K562 (cell line): ENCODE data around the gene TNK2. TPM values are rescaled to one million over a fixed set of nuclear protein-coding genes. Genes with fewer than 3 reads are reported as not detected.

ENCODE experiments used
- CCAR2 ChIP-seq: fragments of 200-400 bp; formaldehyde crosslinking; IDR thresholded peaks from 2 replicates; pipeline ENCODE4 v1.6.1; 2017; ENCODE audit warnings: mild to moderate bottlenecking, low read depth, low read length
- ELF4 ChIP-seq: fragments of 450-650 bp; formaldehyde crosslinking; IDR thresholded peaks from 2 replicates; pipeline ENCODE4 v1.4.0; 2022; ENCODE audit warnings: missing genetic modification characterization
- ETV1 ChIP-seq: fragments of 450-650 bp; conservative IDR thresholded peaks from 2 replicates; pipeline ENCODE4 v1.6.1; 2016; ENCODE audit warnings: missing genetic modification characterization, control low read depth, low read depth, missing compliant biosample characterization
- EWSR1 ChIP-seq: fragments of 450-650 bp; IDR thresholded peaks from 2 replicates; pipeline ENCODE4 v1.6.1; 2018; ENCODE audit warnings: borderline replicate concordance, mild to moderate bottlenecking, low read depth, moderate library complexity; ENCODE audit not compliant: partially characterized antibody
- GABPA ChIP-seq: fragments of 200-800 bp; sonication (Bioruptor generic); conservative IDR thresholded peaks from 2 replicates; pipeline ENCODE4 v1.6.1; 2016; ENCODE audit warnings: low read depth, missing genetic modification characterization, missing compliant biosample characterization
- GABPB1 ChIP-seq: sonication (generic); formaldehyde crosslinking; IDR thresholded peaks from 2 replicates; pipeline ENCODE4 v1.8.0; 2022; ENCODE audit warnings: mild to moderate bottlenecking, missing genetic modification reagents
- GATAD2B ChIP-seq: fragments of 450-650 bp; IDR thresholded peaks from 2 replicates; pipeline ENCODE4 v1.6.1; 2017; ENCODE audit warnings: mild to moderate bottlenecking, borderline replicate concordance
- HNRNPLL ChIP-seq: fragments of 200-400 bp; formaldehyde crosslinking; IDR thresholded peaks from 2 replicates; pipeline ENCODE4 v1.6.1; 2017; ENCODE audit warnings: low read length, low read depth, mild to moderate bottlenecking; ENCODE audit not compliant: poor library complexity, severe bottlenecking
- NONO ChIP-seq, 2 experiments: fragments of 200-400 bp in 1 of 2; fragments of 450-650 bp in 1 of 2; formaldehyde crosslinking in 1 of 2; IDR thresholded peaks; 2 replicates each; pipeline ENCODE4 v1.6.1; 2017; ENCODE audit warnings: low read depth in 2 of 2, mild to moderate bottlenecking in 2 of 2, moderate library complexity in 2 of 2, low read length in 1 of 2
- RBM15 ChIP-seq: fragments of 200-400 bp; formaldehyde crosslinking; IDR thresholded peaks from 2 replicates; pipeline ENCODE4 v1.6.1; 2018; ENCODE audit warnings: mild to moderate bottlenecking, low read length, moderate library complexity; ENCODE audit not compliant: insufficient read depth
- RFX7 ChIP-seq: fragments of 250-450 bp; sonication (Bioruptor Pico); IDR thresholded peaks from 2 replicates; pipeline ENCODE4 v1.5.1; 2021; ENCODE audit warnings: mild to moderate bottlenecking
- SRSF7 ChIP-seq: fragments of 200-400 bp; formaldehyde crosslinking; optimal IDR thresholded peaks from 2 replicates; pipeline ENCODE3; 2017; ENCODE audit warnings: mild to moderate bottlenecking, low read depth, low read length
- TAF9B ChIP-seq: fragments of 450-650 bp; IDR thresholded peaks from 2 replicates; pipeline ENCODE4 v1.6.1; 2018; ENCODE audit warnings: mild to moderate bottlenecking; ENCODE audit not compliant: partially characterized antibody
- TBL1XR1 ChIP-seq, 2 experiments: IDR thresholded peaks; 2 replicates each; pipeline ENCODE4 v1.6.1; 2012; ENCODE audit warnings: improper control_type of control experiment in 2 of 2, low read length in 2 of 2, mild to moderate bottlenecking in 1 of 2
- ZFP36 ChIP-seq: fragments of 150-350 bp; IDR thresholded peaks from 2 replicates; pipeline ENCODE4 v1.6.1; 2018; ENCODE audit warnings: low read length, low read depth; ENCODE audit not compliant: partially characterized antibody
- ZNF408 ChIP-seq: fragments of 250-450 bp; sonication (Bioruptor Pico); IDR thresholded peaks from 2 replicates; pipeline ENCODE4 v1.4.0; 2020; ENCODE audit warnings: low read depth, mild to moderate bottlenecking, moderate library complexity
- ZNF445 ChIP-seq: fragments of 250-450 bp; sonication (Bioruptor Pico); IDR thresholded peaks from 2 replicates; pipeline ENCODE4 v1.4.0; 2020; ENCODE audit warnings: low read depth, mild to moderate bottlenecking, moderate library complexity
- polyA plus RNA-seq, 8 experiments: library from polyadenylated mRNA; depleted of rRNA in 4 of 8; stranded (reverse) in 5 of 8; unstranded in 3 of 8; fragments of >200 nt; fragmentation: Nextera tagmentation in 2 of 8; fragmentation: Illumina TruSeq in 1 of 8; extraction: Ambion mirVana in 2 of 8; extraction: Trizol in 1 of 8; gene quantifications; 2 replicates each; pipeline versions ENCODE4 v1.2.1 to v1.2.3, GENCODE V29; 2011 to 2014; ENCODE audit warnings: inconsistent platforms in 1 of 8, missing spikeins in 1 of 8
- total RNA-seq, 7 experiments: library from RNA; depleted of rRNA in 6 of 7; stranded (reverse); fragments of >200 nt in 6 of 7; fragmentation: Illumina TruSeq in 2 of 7; extraction: Trizol in 2 of 7; gene quantifications; 2 replicates each; pipeline versions ENCODE4 v1.2.1 to v1.2.3, GENCODE V29; 2011 to 2021; ENCODE audit warnings: low replicate concordance in 1 of 7
- TF ChIP-seq, protein P1 (sequence below): fragments of 250-450 bp; sonication (Bioruptor Pico); IDR thresholded peaks from 2 replicates; pipeline ENCODE4 v1.5.1; 2021; ENCODE audit warnings: mild to moderate bottlenecking
- TF ChIP-seq, protein P2 (sequence below): sonication (generic); formaldehyde crosslinking; IDR thresholded peaks from 2 replicates; pipeline ENCODE4 v1.9.0; 2022; ENCODE audit warnings: mild to moderate bottlenecking, missing genetic modification reagents
- TF ChIP-seq, protein P3 (sequence below): fragments of 250-450 bp; sonication (Bioruptor Pico); IDR thresholded peaks from 2 replicates; pipeline ENCODE4 v1.5.0; 2021; ENCODE audit warnings: mild to moderate bottlenecking, borderline replicate concordance
- TF ChIP-seq, protein P4 (sequence below), 2 experiments: IDR thresholded peaks; 2 replicates each; pipeline ENCODE4 v1.6.1; 2011; ENCODE audit warnings: borderline replicate concordance in 1 of 2, control low read depth in 1 of 2, low read depth in 1 of 2, low read length in 1 of 2, mild to moderate bottlenecking in 1 of 2, mixed read lengths in 1 of 2, moderate library complexity in 1 of 2; ENCODE audit not compliant: insufficient read depth in 1 of 2, insufficient read length in 1 of 2, poor library complexity in 1 of 2, severe bottlenecking in 1 of 2; ENCODE audit errors: extremely low read depth in 1 of 2

TNK2 gene
- total and polyA plus RNA-seq, 9 of the 15 experiments (the other 6 are each of a cell fraction or from before 2014, with no cell fraction given) = 0.03 to 33.8 (median 6.5) TPM

DNA sequence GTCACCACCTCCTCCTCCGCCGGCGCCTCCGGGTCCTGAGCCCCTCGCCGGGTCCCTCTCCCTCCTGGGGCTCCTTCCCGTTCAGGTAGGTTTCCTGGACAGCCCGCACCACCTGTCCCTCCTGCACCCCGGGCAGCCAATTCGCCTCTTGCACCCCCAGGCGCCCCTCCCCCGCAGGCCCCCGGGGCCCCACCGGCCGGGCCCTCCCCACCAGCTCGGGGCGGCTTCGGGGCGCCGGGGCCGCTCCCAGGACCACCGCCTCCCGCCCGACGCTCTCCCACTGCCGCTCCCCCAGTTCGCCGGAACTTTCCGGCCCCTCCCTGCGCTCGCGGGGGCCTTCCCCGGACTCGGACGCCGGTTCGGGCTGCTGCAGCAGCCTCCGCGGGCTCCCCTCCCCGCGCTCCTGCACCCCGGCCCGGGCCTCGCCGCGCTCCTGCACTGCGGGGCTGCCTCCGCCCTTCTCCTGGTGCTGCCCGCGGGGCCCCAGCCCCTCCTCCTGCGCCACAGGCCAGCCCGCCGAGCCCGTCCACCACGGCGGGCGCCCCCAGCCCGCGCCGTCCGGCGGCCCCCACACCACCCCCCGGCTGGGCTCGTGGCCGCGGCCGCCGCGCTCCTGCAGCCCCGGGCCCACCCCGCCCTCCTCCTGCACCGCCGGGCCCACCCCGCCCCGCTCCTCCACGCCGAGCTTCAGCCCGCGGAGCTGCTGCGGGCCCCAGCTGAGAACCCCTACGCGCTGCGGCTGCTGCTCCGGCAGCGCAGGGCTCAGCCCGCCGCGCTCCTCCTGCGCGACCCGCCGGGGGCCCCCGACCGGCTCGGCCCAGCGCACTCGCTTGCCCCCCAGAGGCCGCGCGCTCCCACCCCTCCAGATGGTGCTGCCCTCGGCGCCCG, 587 bp upstream of the TNK2 start (continued):
- TF ChIP-seq, protein P1, sequence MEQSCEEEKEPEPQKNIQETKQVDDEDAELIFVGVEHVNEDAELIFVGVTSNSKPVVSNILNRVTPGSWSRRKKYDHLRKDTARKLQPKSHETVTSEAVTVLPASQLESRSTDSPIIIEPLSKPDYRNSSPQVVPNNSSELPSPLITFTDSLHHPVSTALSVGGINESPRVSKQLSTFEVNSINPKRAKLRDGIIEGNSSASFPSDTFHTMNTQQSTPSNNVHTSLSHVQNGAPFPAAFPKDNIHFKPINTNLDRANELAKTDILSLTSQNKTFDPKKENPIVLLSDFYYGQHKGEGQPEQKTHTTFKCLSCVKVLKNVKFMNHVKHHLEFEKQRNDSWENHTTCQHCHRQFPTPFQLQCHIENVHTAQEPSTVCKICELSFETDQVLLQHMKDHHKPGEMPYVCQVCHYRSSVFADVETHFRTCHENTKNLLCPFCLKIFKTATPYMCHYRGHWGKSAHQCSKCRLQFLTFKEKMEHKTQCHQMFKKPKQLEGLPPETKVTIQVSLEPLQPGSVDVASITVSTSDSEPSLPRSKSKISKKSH = no peak
- TF ChIP-seq TBL1XR1 (IDR thresholded peaks at IDR 0.05; ENCODE audit: low read length in 2 of 2) (no peak), ETV1 (no peak), GABPA (tag) (0 out of 2 replicates have a peak, but pooled peaks have one; percentile 0), TAF9B (no peak), ZNF408 (CRISPR knock-in tag) (no peak), EWSR1 (no peak), GATAD2B (no peak), HNRNPLL (peak; percentile 90), ZFP36 (no peak), RBM15 (no peak), RFX7 (CRISPR knock-in tag) (no peak), CCAR2 (no peak), ZNF445 (CRISPR knock-in tag) (no peak), NONO (IDR thresholded peaks at IDR 0.05; ENCODE audit: low read depth in 2 of 2, low read length in 1 of 2) (peak in 1 of 2 experiments; percentile 22; a peak in 2 of 4 replicates), SRSF7 (no peak), ELF4 (no peak), GABPB1 (CRISPR knock-in tag) (no peak)
- TF ChIP-seq, protein P2, sequence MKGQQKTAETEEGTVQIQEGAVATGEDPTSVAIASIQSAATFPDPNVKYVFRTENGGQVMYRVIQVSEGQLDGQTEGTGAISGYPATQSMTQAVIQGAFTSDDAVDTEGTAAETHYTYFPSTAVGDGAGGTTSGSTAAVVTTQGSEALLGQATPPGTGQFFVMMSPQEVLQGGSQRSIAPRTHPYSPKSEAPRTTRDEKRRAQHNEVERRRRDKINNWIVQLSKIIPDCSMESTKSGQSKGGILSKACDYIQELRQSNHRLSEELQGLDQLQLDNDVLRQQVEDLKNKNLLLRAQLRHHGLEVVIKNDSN = no peak
- TF ChIP-seq, protein P3, sequence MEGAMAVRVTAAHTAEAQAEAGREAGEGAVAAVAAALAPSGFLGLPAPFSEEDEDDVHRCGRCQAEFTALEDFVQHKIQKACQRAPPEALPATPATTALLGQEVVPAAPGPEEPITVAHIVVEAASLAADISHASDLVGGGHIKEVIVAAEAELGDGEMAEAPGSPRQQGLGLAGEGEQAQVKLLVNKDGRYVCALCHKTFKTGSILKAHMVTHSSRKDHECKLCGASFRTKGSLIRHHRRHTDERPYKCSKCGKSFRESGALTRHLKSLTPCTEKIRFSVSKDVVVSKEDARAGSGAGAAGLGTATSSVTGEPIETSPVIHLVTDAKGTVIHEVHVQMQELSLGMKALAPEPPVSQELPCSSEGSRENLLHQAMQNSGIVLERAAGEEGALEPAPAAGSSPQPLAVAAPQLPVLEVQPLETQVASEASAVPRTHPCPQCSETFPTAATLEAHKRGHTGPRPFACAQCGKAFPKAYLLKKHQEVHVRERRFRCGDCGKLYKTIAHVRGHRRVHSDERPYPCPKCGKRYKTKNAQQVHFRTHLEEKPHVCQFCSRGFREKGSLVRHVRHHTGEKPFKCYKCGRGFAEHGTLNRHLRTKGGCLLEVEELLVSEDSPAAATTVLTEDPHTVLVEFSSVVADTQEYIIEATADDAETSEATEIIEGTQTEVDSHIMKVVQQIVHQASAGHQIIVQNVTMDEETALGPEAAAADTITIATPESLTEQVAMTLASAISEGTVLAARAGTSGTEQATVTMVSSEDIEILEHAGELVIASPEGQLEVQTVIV (CRISPR knock-in tag) = no peak
- TF ChIP-seq, protein P4, sequence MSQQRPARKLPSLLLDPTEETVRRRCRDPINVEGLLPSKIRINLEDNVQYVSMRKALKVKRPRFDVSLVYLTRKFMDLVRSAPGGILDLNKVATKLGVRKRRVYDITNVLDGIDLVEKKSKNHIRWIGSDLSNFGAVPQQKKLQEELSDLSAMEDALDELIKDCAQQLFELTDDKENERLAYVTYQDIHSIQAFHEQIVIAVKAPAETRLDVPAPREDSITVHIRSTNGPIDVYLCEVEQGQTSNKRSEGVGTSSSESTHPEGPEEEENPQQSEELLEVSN (IDR thresholded peaks at IDR 0.05; ENCODE audit: borderline replicate concordance in 1 of 2, extremely low read depth in 1 of 2, insufficient read depth in 1 of 2, insufficient read length in 1 of 2, low read depth in 1 of 2, low read length in 1 of 2, poor library complexity in 1 of 2, severe bottlenecking in 1 of 2) = peak in 1 of 2 experiments; percentile 36
